DND-41 (cell line): ENCODE results near the gene RRP36.

ENCODE experiments used
- EZH2 ChIP-seq: IDR thresholded peaks from 3 replicates; pipeline ENCODE4 v1.6.1; 2012; ENCODE audit warnings: borderline replicate concordance, low read depth, mild to moderate bottlenecking, moderate library complexity, low read length, inconsistent platforms; ENCODE audit not compliant: severe bottlenecking
- TF ChIP-seq, protein P1 (sequence below): IDR thresholded peaks from 2 replicates; pipeline ENCODE4 v1.5.1; 2012; ENCODE audit warnings: borderline replicate concordance, low read length, moderate library complexity, mild to moderate bottlenecking; ENCODE audit not compliant: poor library complexity, severe bottlenecking; ENCODE audit errors: extremely low read depth

DNA sequence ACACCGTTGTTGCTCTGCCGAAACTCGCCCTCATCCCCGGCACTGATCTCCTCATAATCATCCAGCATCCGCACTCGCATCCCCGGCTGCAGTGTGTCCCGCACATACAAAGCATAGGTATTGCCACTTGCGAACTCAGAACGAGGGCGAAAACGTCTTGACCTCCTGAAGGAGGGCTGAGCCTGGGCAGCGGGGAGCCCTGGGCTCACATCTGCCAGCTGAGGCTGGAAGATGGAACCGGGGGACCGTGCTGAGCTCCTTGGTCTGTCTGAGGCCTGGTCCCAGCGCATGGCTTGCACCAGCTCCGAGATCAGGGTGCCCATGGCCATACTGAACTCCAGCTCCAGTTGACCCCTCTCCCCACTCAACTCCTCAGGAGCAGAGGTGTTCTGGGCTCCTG is 29.6 kb downstream of the RRP36 start:
- TF ChIP-seq, protein P1, sequence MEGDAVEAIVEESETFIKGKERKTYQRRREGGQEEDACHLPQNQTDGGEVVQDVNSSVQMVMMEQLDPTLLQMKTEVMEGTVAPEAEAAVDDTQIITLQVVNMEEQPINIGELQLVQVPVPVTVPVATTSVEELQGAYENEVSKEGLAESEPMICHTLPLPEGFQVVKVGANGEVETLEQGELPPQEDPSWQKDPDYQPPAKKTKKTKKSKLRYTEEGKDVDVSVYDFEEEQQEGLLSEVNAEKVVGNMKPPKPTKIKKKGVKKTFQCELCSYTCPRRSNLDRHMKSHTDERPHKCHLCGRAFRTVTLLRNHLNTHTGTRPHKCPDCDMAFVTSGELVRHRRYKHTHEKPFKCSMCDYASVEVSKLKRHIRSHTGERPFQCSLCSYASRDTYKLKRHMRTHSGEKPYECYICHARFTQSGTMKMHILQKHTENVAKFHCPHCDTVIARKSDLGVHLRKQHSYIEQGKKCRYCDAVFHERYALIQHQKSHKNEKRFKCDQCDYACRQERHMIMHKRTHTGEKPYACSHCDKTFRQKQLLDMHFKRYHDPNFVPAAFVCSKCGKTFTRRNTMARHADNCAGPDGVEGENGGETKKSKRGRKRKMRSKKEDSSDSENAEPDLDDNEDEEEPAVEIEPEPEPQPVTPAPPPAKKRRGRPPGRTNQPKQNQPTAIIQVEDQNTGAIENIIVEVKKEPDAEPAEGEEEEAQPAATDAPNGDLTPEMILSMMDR = no peak
- no peak for TF ChIP-seq EZH2
